ENCODE results near the gene C14orf119. TPM values are rescaled to one million over a fixed set of nuclear protein-coding genes. Genes with fewer than 3 reads are reported as not detected.

C14orf119 gene
- total RNA-seq, 1 donor from 2014 or later, result 25.5 TPM

GRCh38 chr14:23060536-23061260 lies 34.6 kb upstream of the C14orf119 start:
- DNase-seq, result no peak

GRCh38 chr14:23062002-23062401 lies 33.3 kb upstream of the C14orf119 start:
- DNase-seq, result peak; percentile 56

DNA sequence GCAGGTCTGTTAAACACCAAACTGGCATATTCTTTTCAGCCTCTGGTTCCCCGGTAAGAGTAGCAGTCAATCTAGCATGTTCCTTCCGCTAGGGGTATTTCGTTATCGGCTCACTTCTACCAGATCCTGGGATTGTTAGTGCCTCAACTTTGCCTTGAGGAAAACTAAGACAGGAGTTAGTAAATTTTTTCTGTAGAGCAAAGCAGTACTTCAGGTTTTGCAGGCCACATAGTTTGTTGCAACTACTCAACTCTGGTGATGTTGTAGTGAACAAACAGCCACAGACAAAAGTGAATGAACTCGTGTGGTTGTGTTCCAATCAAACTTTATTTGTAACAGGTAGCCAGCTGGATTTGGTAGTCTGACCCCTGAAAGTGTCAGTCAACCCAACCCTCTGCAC lies 31.7 kb upstream of the C14orf119 start:
- no peak for DNase-seq

DNA sequence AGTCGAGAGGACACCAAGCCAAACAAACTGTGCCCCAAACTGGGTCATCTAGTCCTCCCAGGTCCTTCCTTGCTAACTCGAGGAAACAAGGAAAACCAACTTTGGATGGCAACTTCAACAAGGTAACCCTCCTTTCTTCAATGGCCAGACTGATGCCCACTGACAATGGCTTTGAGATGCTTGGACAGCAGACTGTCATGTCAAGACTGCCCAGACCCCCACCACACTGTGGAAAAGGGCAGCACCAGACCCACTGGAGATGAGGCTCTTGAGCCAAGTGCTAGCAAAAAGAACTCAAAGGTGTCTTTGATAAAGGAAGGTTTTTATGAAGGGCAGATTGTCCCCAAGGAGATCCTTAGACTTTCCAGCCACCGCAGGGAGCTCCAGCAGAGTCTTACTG lies 28.9 kb upstream of the C14orf119 start:
- no peak for DNase-seq

- no peak for DNase-seq
These were observed 28.2 kb upstream of the C14orf119 start for GRCh38 chr14:23066855-23067744.

DNA sequence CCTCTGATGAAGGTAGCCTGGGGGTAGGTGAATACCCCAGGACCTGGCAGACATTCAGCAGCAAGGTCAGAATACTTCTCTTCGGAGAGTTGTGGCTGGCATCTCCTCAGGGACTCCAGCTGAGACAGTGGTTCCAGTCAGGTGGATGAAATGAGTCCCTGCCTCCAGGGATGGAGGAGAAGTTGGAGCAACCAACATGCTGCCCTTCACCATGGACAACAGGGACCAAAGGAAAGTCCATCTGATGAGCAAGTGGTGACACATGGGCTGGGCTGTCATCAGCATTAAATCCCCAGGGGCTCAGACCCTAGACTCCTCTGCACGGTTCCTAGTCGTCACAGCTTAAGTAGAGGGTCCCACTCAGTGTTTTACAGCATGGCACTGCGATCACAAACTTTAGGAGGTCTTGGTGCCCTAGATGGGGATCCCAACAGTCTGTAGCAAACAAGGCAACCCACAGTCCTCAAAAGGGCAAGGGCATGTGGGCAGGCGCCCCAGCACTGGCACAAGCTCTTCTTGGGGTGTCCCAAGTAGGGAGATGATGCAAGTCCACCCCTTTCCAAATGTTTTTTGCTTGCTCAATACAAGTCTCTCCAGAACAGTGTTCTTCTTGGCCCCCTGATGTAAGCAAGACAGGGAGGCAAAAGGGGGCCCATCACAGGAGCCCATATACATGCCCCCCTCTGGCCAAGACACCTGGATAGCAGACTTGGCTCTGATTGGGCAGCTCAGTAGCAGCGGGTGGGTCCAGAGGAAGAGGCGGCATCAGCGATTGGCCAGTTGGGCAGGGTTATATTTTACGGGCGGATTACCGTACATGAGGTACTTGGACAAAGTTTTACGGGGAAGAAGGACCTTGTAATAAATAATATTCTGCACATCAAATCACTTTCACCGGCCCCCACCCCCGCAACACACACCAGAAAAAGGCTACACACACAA lies 27.2 kb upstream of the C14orf119 start:
- no peak for DNase-seq

GRCh38 chr14:23068789-23069412 lies 26.4 kb upstream of the C14orf119 start:
- DNase-seq, result peak; percentile 96

- no peak for DNase-seq
These were observed 25.9 kb upstream of the C14orf119 start for GRCh38 chr14:23069413-23069806.

- peak; percentile 22 for DNase-seq
These were observed 24.8 kb upstream of the C14orf119 start for GRCh38 chr14:23070262-23071129.

DNA sequence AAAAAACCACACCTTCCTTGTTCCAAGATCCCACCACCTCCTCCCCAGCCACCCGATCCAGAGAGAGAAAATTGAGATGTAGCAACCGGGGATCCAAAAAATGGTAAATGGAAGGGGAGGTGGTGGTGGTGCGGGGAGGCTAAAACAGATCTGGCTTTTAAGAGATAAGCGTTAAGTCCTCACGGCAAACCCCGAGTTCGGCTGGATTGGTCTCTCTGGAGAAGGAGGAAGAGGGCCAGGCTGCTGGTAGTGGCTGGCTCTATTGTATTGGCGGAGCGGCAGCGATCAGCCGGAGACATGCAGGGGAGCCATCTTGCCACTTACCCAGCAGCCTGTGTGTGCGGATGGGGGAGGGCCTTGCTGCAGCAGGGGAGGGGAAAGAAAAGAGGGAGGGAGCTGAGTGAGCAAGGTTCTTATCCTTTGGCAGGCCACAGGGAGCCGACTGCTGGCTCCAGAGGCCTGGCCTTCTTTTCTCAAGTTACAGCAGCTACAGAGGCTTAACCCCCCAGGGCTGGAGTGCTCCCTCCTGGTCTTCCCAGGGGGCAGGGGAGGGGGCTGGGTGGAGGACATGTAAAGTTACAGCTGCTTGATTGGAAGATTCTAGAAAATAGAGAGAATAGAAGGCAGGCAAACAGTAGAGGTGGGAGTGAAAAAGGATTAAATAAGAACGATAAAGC lies 23.9 kb upstream of the C14orf119 start:
- peak; percentile 95 for DNase-seq

- DNase-seq, result peak; percentile 33
These were observed 23.3 kb upstream of the C14orf119 start for GRCh38 chr14:23071921-23072539.

- DNase-seq, result no peak
These were observed 20.4 kb upstream of the C14orf119 start for GRCh38 chr14:23074906-23075305.

DNA sequence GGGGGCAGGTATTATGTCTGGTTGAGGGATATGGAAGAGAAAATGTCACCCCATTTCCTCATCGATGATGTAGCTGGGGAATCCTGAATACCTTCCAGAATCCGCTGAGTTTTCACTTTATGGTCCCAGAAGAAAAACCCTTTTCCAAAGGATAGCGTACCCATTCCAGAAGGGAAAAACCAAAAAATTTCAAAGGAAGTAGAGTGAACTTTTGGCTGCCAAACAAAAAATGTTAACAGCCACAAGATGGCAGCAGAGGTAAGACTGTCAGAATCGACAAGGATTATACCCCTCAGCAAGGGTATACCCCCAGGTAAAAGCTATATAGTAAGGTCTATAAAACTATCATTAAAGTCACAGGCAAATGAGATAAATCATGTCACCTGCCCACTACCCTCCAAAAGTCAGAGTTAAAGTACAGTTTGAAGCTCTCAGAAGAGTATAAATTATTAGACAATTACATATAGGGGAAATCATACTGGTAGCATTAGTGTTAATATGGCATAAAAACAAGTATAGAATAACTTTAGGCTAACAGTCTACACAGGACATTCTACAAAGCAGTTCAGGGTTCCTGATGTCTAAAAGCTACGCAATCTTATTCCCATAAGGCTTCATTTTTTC lies 18.4 kb upstream of the C14orf119 start:
- DNase-seq, result peak; percentile 59

GRCh38 chr14:23077962-23078361 lies 17.3 kb upstream of the C14orf119 start:
- DNase-seq, result no peak

- no peak for DNase-seq
These were observed 16.6 kb upstream of the C14orf119 start for GRCh38 chr14:23078692-23079116.

- DNase-seq, result no peak
These were observed 15.6 kb upstream of the C14orf119 start for GRCh38 chr14:23079716-23080115.

DNA sequence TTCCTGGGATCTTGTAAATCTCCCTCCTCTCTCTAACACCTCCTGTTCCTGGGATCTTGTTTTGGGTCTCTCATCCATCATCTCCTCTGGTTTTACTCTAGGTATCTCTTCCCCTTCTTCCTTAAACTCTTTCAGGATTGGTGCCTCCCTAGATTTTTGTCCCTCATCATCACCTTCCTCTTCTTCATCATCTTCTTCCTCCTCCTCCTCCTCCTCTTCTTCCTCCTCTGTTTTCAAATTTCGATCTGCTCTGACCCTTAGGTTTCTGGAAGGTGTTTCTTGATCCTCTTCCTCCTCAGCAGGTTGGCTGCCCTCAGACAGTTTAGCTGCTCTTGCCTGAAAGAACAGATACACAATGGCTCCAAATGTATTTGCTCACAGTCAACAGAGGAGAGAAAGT lies 14.8 kb upstream of the C14orf119 start:
- DNase-seq, result no peak

DNA sequence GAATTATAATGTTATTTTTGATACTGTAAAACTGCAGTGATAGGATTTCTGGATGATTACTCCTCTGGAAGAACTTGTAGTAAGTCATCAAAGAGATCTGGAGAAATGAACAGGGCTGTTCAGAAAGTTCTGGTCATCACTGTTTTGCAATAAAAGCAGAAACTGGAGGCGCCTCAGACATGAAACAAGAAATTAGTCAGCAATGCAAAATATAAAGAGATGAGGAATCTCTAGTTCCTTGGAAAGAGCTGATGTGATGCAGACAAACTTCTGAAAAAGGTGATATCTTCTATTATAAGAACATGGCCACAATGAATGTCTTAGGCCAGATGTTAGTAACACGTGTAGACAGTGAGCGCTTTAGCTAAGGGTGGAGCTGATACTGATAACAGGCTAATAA lies 9.8 kb upstream of the C14orf119 start:
- DNase-seq, result no peak

DNA sequence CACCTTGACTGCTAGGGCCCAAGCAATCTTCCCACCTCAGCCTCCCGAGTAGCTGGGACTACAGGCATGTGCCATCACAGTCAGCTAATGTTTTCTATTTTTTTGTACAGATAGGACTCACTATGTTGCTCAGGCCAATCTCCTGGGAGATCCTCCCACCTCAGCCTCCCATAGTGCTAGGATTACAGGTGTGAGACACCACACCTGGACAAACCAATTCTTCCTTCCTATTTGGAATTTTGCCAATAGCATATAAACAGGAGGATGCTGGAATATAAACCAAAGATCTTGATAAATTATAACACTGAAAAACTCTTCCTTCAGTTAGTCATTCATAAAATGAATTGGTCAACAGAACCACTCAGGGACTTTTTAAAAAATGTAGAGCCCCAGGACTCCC lies 8.7 kb upstream of the C14orf119 start:
- no peak for DNase-seq
